Right lobe of liver (tissue), 4 donors: Measurements from ENCODE around the gene IL34.

Source experiments
- CTCF ChIP-seq, 4 donors: fragments of 200-600 bp in 3 of 4; fragments of 450-650 bp in 1 of 4; IDR thresholded peaks; one replicate each; pipeline versions ENCODE4 v1.5.1 to v1.8.0; 2016 to 2022; ENCODE audit warnings: antibody characterized with exemption in 4 of 4, mild to moderate bottlenecking in 2 of 4
- POLR2A ChIP-seq: fragments of 450-650 bp; IDR thresholded peaks from one replicate; pipeline ENCODE4 v1.6.1; 2017; ENCODE audit warnings: antibody characterized with exemption, mild to moderate bottlenecking
- donor health status: DM: no; HTN: no; CAD: no.
- donor health status: DM: no; HTN: no; CAD: no.
- donor health status: DM: no; HTN: yes; CAD: no.

- TF ChIP-seq CTCF (IDR thresholded peaks at IDR 0.05) (no peak), POLR2A (peak; percentile 72)
Observed at GRCh38 chr16:70685938-70686375, 39.6 kb downstream of the IL34 start, which contains the start of gene MTSS2.
